HEK293 (cell line): ENCODE measurements around the gene LAMB2.

ENCODE experiments used
- CTCF ChIA-PET: fragments of 350-600 bp; formaldehyde crosslinking; extraction: SDS; loops from one replicate; lab custom pipeline; 2021; ENCODE audit warnings: antibody characterized with exemption; lab: Yijun Ruan, JAX
- POLR2A ChIA-PET: fragments of 300-600 bp; formaldehyde crosslinking; extraction: SDS; loops from one replicate; lab custom pipeline; 2020; ENCODE audit warnings: antibody characterized with exemption, inconsistent platforms; lab: Yijun Ruan, JAX
- H3K27ac ChIP-seq: fragments of 200-500 bp; sonication (Bioruptor generic); 2 replicates; pipeline ENCODE4 v1.5.1; 2014; ENCODE audit warnings: low read depth, low read length, control low read depth, inconsistent platforms; ENCODE audit errors: extremely low read depth
- H3K36me3 ChIP-seq, 2 experiments: fragments of 200-500 bp in 1 of 2; sonication (Bioruptor generic) in 1 of 2; 1 replicate in 1 of 2; 2 replicates in 1 of 2; pipeline ENCODE4 v1.5.1; 2014 to 2017; ENCODE audit warnings: inconsistent platforms in 2 of 2, low read length in 2 of 2; ENCODE audit not compliant: control insufficient read depth in 2 of 2, insufficient read depth in 1 of 2
- H3K4me1 ChIP-seq: fragments of 200-500 bp; sonication (Bioruptor generic); 2 replicates; pipeline ENCODE4 v1.5.1; 2014; ENCODE audit warnings: mild to moderate bottlenecking, low read length, inconsistent platforms; ENCODE audit not compliant: control insufficient read depth, insufficient read depth
- H3K4me3 ChIP-seq: 2 replicates; pipeline ENCODE4 v1.5.1; 2011; ENCODE audit warnings: low read depth, mild to moderate bottlenecking, control low read depth, low read length, moderate library complexity
- H3K9me3 ChIP-seq: fragments of 200-500 bp; sonication (Bioruptor generic); 2 replicates; pipeline ENCODE4 v1.5.1; 2014; ENCODE audit warnings: low read depth, low read length, inconsistent platforms; ENCODE audit not compliant: control insufficient read depth, insufficient read depth
- EGR2 ChIP-seq: fragments of 450-650 bp; formaldehyde crosslinking; IDR thresholded peaks from 2 replicates; pipeline ENCODE4 v1.5.1; 2016; ENCODE audit warnings: low read depth, missing biosample characterization, missing genetic modification characterization
- HIC1 ChIP-seq: fragments of 450-650 bp; formaldehyde crosslinking; IDR thresholded peaks from 2 replicates; pipeline ENCODE4 v1.5.1; 2016; ENCODE audit warnings: missing biosample characterization, missing genetic modification characterization
- INSM2 ChIP-seq: fragments of 450-650 bp; formaldehyde crosslinking; IDR thresholded peaks from 2 replicates; pipeline ENCODE4 v1.5.1; 2016; ENCODE audit warnings: missing biosample characterization, missing genetic modification characterization
- OSR2 ChIP-seq: fragments of 450-650 bp; formaldehyde crosslinking; IDR thresholded peaks from 2 replicates; pipeline ENCODE4 v1.5.1; 2016; ENCODE audit warnings: missing biosample characterization, missing genetic modification characterization
- PATZ1 ChIP-seq: fragments of 450-650 bp; formaldehyde crosslinking; IDR thresholded peaks from 2 replicates; pipeline ENCODE4 v1.5.1; 2016; ENCODE audit warnings: missing biosample characterization, missing genetic modification characterization
- WT1 ChIP-seq: fragments of 450-650 bp; formaldehyde crosslinking; IDR thresholded peaks from 2 replicates; pipeline ENCODE4 v1.5.1; 2016; ENCODE audit warnings: missing biosample characterization, missing genetic modification characterization
- ZBTB48 ChIP-seq: fragments of 450-650 bp; formaldehyde crosslinking; IDR thresholded peaks from 2 replicates; pipeline ENCODE4 v1.5.1; 2016; ENCODE audit warnings: missing biosample characterization, missing genetic modification characterization
- ZEB2 ChIP-seq: fragments of 450-650 bp; formaldehyde crosslinking; IDR thresholded peaks from 2 replicates; pipeline ENCODE4 v1.5.1; 2016; ENCODE audit warnings: missing biosample characterization, missing genetic modification characterization
- ZIC2 ChIP-seq: fragments of 450-650 bp; formaldehyde crosslinking; IDR thresholded peaks from 2 replicates; pipeline ENCODE4 v1.5.1; 2016; ENCODE audit warnings: missing biosample characterization, missing genetic modification characterization
- ZNF132 ChIP-seq: fragments of 450-650 bp; formaldehyde crosslinking; IDR thresholded peaks from 2 replicates; pipeline ENCODE4 v1.5.1; 2017; ENCODE audit warnings: missing biosample characterization, missing genetic modification characterization, borderline replicate concordance
- ZNF223 ChIP-seq: fragments of 450-650 bp; formaldehyde crosslinking; IDR thresholded peaks from 2 replicates; pipeline ENCODE4 v1.5.1; 2016; ENCODE audit warnings: missing biosample characterization, missing genetic modification characterization
- ZNF24 ChIP-seq: fragments of 450-650 bp; formaldehyde crosslinking; IDR thresholded peaks from 2 replicates; pipeline ENCODE4 v1.5.1; 2016; ENCODE audit warnings: missing biosample characterization, missing genetic modification characterization
- ZNF391 ChIP-seq: fragments of 450-650 bp; formaldehyde crosslinking; IDR thresholded peaks from 2 replicates; pipeline ENCODE4 v1.5.1; 2016; ENCODE audit warnings: low read depth, missing biosample characterization, missing genetic modification characterization, borderline replicate concordance
- ZNF501 ChIP-seq: fragments of 450-650 bp; formaldehyde crosslinking; IDR thresholded peaks from 2 replicates; pipeline ENCODE4 v1.5.1; 2016; ENCODE audit warnings: missing biosample characterization, missing genetic modification characterization
- ZNF514 ChIP-seq: fragments of 450-650 bp; formaldehyde crosslinking; IDR thresholded peaks from 2 replicates; pipeline ENCODE4 v1.5.1; 2016; ENCODE audit warnings: missing biosample characterization, missing genetic modification characterization
- ZNF555 ChIP-seq: fragments of 450-650 bp; formaldehyde crosslinking; conservative IDR thresholded peaks from 2 replicates; pipeline ENCODE4 v1.5.1; 2017; ENCODE audit warnings: missing biosample characterization, mild to moderate bottlenecking, missing genetic modification characterization, inconsistent platforms
- ZNF777 ChIP-seq: fragments of 450-650 bp; formaldehyde crosslinking; IDR thresholded peaks from 2 replicates; pipeline ENCODE4 v1.5.1; 2017; ENCODE audit warnings: missing biosample characterization, missing genetic modification characterization, borderline replicate concordance
- TF ChIP-seq, protein P1 (sequence below): fragments of 450-650 bp; formaldehyde crosslinking; IDR thresholded peaks from 2 replicates; pipeline ENCODE4 v1.5.1; 2017; ENCODE audit warnings: missing biosample characterization, missing genetic modification characterization
- TF ChIP-seq, protein P2 (sequence below): fragments of 450-650 bp; formaldehyde crosslinking; IDR thresholded peaks from 2 replicates; pipeline ENCODE4 v1.5.1; 2016; ENCODE audit warnings: missing biosample characterization, missing genetic modification characterization

The LAMB2 gene

DNA sequence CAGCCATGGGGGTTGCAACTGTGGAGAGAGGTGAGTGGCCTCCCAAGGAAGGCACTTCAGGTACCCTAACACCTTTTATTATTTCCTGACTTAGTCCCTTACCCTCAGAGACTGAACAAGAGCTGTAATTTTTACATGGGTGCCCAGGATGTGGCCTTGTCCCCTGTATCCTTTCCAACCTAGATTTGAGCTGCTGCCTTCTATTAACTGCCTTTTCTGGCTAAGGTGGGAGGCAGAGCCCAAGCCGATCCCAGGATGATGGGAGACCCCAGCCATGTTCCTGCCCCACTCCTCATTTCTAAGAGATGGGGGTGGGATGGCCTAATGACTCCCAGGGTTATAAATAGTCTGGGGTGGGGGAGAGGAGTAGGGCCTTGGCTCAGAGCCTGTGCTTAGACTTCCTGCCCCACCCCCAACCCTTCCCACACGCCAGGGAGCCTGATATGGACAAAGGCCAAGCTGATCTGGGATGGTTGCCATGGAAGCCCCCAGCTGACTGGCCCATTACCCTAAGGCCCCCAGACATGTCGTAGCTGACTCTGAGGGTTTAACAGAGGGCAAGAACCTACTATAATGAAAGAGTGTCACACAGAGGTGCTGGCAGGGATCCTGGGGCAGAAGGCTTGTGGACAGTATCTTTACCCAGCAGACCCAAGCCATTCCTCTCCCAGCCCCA is 40.4 kb upstream of the LAMB2 start (continued):
- TF ChIP-seq OSR2 (tag by site-specific recombination) (no peak), ZEB2 (tag by site-specific recombination) (no peak), WT1 (tag by site-specific recombination) (no peak), ZNF391 (no peak), INSM2 (no peak), ZNF777 (tag by site-specific recombination) (no peak), ZNF555 (tag by site-specific recombination) (no peak), ZNF132 (tag by site-specific recombination) (no peak), ZNF501 (tag by site-specific recombination) (no peak), ZNF24 (tag by site-specific recombination) (no peak), ZNF223 (tag by site-specific recombination) (no peak), ZNF514 (tag by site-specific recombination) (no peak), PATZ1 (peak; percentile 48), ZBTB48 (tag by site-specific recombination) (no peak), EGR2 (tag by site-specific recombination) (0 out of 2 replicates have a peak, but pooled peaks have one; percentile 8), ZIC2 (tag by site-specific recombination) (peak; percentile 55)
- TF ChIP-seq, protein P1, sequence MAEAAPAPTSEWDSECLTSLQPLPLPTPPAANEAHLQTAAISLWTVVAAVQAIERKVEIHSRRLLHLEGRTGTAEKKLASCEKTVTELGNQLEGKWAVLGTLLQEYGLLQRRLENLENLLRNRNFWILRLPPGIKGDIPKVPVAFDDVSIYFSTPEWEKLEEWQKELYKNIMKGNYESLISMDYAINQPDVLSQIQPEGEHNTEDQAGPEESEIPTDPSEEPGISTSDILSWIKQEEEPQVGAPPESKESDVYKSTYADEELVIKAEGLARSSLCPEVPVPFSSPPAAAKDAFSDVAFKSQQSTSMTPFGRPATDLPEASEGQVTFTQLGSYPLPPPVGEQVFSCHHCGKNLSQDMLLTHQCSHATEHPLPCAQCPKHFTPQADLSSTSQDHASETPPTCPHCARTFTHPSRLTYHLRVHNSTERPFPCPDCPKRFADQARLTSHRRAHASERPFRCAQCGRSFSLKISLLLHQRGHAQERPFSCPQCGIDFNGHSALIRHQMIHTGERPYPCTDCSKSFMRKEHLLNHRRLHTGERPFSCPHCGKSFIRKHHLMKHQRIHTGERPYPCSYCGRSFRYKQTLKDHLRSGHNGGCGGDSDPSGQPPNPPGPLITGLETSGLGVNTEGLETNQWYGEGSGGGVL (tag by site-specific recombination) = peak; percentile 28; the same call in 1 of the 2 replicates
- TF ChIP-seq, protein P2, sequence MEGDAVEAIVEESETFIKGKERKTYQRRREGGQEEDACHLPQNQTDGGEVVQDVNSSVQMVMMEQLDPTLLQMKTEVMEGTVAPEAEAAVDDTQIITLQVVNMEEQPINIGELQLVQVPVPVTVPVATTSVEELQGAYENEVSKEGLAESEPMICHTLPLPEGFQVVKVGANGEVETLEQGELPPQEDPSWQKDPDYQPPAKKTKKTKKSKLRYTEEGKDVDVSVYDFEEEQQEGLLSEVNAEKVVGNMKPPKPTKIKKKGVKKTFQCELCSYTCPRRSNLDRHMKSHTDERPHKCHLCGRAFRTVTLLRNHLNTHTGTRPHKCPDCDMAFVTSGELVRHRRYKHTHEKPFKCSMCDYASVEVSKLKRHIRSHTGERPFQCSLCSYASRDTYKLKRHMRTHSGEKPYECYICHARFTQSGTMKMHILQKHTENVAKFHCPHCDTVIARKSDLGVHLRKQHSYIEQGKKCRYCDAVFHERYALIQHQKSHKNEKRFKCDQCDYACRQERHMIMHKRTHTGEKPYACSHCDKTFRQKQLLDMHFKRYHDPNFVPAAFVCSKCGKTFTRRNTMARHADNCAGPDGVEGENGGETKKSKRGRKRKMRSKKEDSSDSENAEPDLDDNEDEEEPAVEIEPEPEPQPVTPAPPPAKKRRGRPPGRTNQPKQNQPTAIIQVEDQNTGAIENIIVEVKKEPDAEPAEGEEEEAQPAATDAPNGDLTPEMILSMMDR (tag by site-specific recombination) = no peak
- TF ChIP-seq, all 188 proteins: peak for 12

GRCh38 chr3:49172551-49173041 is 39.7 kb upstream of the LAMB2 start:
- TF ChIP-seq HIC1 (peak; percentile 77), ZNF777 (tag by site-specific recombination) (no peak)
- Histone ChIP-seq H3K27ac (peak overlapping the region; percentile 69; the same call in 1 of the 2 replicates), H3K36me3 (peaks cover 0 to 31% of the 10 kb centered on the region in 2 experiments; a peak in 1 of 3 replicates), H3K4me3 (no peak overlapping the region), H3K9me3 (no peaks in the 10 kb centered on the region), H3K4me1 (peaks cover 7% of the 10 kb centered on the region)
- CTCF ChIA-PET = no interaction called here
- POLR2A ChIA-PET = interaction anchor here (0.5 to 1.5 kb wide), 2 partner anchors 171 to 239 kb away, joined by 5 to 8 read pairs; partner anchors contain the start of genes RHOA and TCTA
